HepG2 (cell line): Measurements from ENCODE around the gene MYO1C. TPM values are rescaled to one million over a fixed set of nuclear protein-coding genes. Genes with fewer than 3 reads are reported as not detected.
A peak's percentile ranks its signal among the peaks of the same experiment; 100 is the strongest.

Experiments
- ARID4A ChIP-seq: sonication (generic); formaldehyde crosslinking; IDR thresholded peaks from 2 replicates; pipeline ENCODE4 v1.5.0; 2020; ENCODE audit warnings: mild to moderate bottlenecking, missing genetic modification reagents, borderline replicate concordance
- ATF6 ChIP-seq: sonication (generic); formaldehyde crosslinking; conservative IDR thresholded peaks from 2 replicates; pipeline ENCODE4 v1.4.0; 2020; ENCODE audit warnings: missing genetic modification reagents
- CBX1 ChIP-seq: IDR thresholded peaks from one replicate; pipeline ENCODE4 v1.6.1; 2016; ENCODE audit warnings: antibody characterized with exemption, low read depth
- DNMT1 ChIP-seq: sonication (generic); formaldehyde crosslinking; IDR thresholded peaks from 2 replicates; pipeline ENCODE4 v1.5.1; 2020; ENCODE audit warnings: mild to moderate bottlenecking, missing genetic modification reagents
- EP300 ChIP-seq, 3 experiments: sonication (generic) in 1 of 3; formaldehyde crosslinking in 1 of 3; IDR thresholded peaks; 2 replicates each; pipeline versions ENCODE4 v1.5.1 to v1.6.1; 2011 to 2020; ENCODE audit warnings: low read depth in 2 of 3, low read length in 2 of 3, borderline replicate concordance in 1 of 3, improper control_type of control experiment in 1 of 3, mild to moderate bottlenecking in 1 of 3, missing genetic modification reagents in 1 of 3, moderate library complexity in 1 of 3
- GATA4 ChIP-seq: sonication (generic); IDR thresholded peaks from 2 replicates; pipeline ENCODE4 v1.6.1; 2016; ENCODE audit warnings: antibody characterized with exemption, low read depth, borderline replicate concordance
- HNRNPLL ChIP-seq: fragments of 200-400 bp; formaldehyde crosslinking; IDR thresholded peaks from 2 replicates; pipeline ENCODE4 v1.6.1; 2017; ENCODE audit warnings: mild to moderate bottlenecking, low read depth, low read length; ENCODE audit not compliant: poor library complexity, severe bottlenecking
- HOMEZ ChIP-seq: IDR thresholded peaks from 2 replicates; pipeline ENCODE4 v1.6.1; 2016; ENCODE audit warnings: low read depth
- IRF1 ChIP-seq: sonication (generic); formaldehyde crosslinking; IDR thresholded peaks from 2 replicates; pipeline ENCODE4 v1.4.0; 2020; ENCODE audit warnings: low read depth, mild to moderate bottlenecking, missing genetic modification reagents
- MAX ChIP-seq: IDR thresholded peaks from 2 replicates; pipeline ENCODE4 v1.6.1; 2012; ENCODE audit warnings: inconsistent platforms
- SAP130 ChIP-seq: IDR thresholded peaks from 2 replicates; pipeline ENCODE4 v1.6.1; 2016; ENCODE audit warnings: low read depth
- SP1 ChIP-seq, 2 experiments: fragments of 450-650 bp in 1 of 2; sonication (generic) in 1 of 2; formaldehyde crosslinking in 1 of 2; IDR thresholded peaks; 2 replicates each; pipeline versions ENCODE4 v1.4.0 to v1.6.1; 2016 to 2020; ENCODE audit warnings: missing genetic modification reagents in 1 of 2
- SP2 ChIP-seq: sonication (generic); formaldehyde crosslinking; IDR thresholded peaks from 2 replicates; pipeline ENCODE4 v1.5.1; 2020; ENCODE audit warnings: mild to moderate bottlenecking, missing genetic modification reagents
- SPEN ChIP-seq: sonication (generic); formaldehyde crosslinking; IDR thresholded peaks from 2 replicates; pipeline ENCODE4 v1.5.1; 2020; ENCODE audit warnings: low read depth, mild to moderate bottlenecking, missing genetic modification reagents
- YEATS4 ChIP-seq: sonication (generic); formaldehyde crosslinking; IDR thresholded peaks from 2 replicates; pipeline ENCODE4 v1.4.0; 2020; ENCODE audit warnings: missing genetic modification reagents, borderline replicate concordance
- ZNF510 ChIP-seq: sonication (generic); formaldehyde crosslinking; IDR thresholded peaks from 2 replicates; pipeline ENCODE4 v1.4.0; 2020; ENCODE audit warnings: low read depth, mild to moderate bottlenecking, missing genetic modification reagents
- ZNF777 ChIP-seq: sonication (generic); formaldehyde crosslinking; IDR thresholded peaks from 2 replicates; pipeline ENCODE4 v1.4.0; 2020; ENCODE audit warnings: missing genetic modification reagents
- polyA plus RNA-seq, 8 experiments: library from polyadenylated mRNA; depleted of rRNA in 3 of 8; stranded (reverse) in 7 of 8; unstranded in 1 of 8; fragments of >200 nt; fragmentation: Illumina TruSeq in 4 of 8; extraction: Trizol in 4 of 8; gene quantifications; 2 replicates each; pipeline versions ENCODE4 v1.2.1 to v1.2.3, GENCODE V29; 2011 to 2016; ENCODE audit warnings: low read depth in 4 of 8, missing spikeins in 1 of 8, mixed read lengths in 1 of 8; ENCODE audit not compliant: insufficient read depth in 1 of 8
- total RNA-seq, 5 experiments: library from RNA; depleted of rRNA; stranded (reverse); fragments of >200 nt; fragmentation: Illumina TruSeq; extraction: Trizol; gene quantifications; 2 replicates each; pipeline ENCODE4 v1.2.3, GENCODE V29; 2016; ENCODE audit warnings: low read depth in 1 of 5

The MYO1C gene
- total and polyA plus RNA-seq, 2 of the 13 experiments (the other 11 are each of a cell fraction or from before 2014, with no cell fraction given): 22.7 to 40.8 TPM

GRCh38 chr17:1516388-1517161 lies 24.1 kb upstream of the MYO1C start, which contains the start of gene INPP5K (continued):
- TF ChIP-seq YEATS4 (CRISPR knock-in tag) (peak; percentile 74), SP1 (IDR thresholded peaks at IDR 0.05) (no peak), SP1 (CRISPR knock-in tag; IDR thresholded peaks at IDR 0.05) (peak; percentile 70), DNMT1 (CRISPR knock-in tag) (no peak; the same call in 1 of the 2 replicates), MAX (peak; percentile 88), SPEN (CRISPR knock-in tag) (peak; percentile 92), SP2 (peak; percentile 92), HNRNPLL (peak; percentile 95), ARID4A (peak; percentile 99), HOMEZ (CRISPR knock-in tag) (peak; percentile 42; the same call in 1 of the 2 replicates), EP300 (IDR thresholded peaks at IDR 0.05; ENCODE audit: low read depth in 2 of 2, low read length in 2 of 2) (no peak), EP300 (CRISPR knock-in tag; IDR thresholded peaks at IDR 0.05; ENCODE audit: borderline replicate concordance) (0 out of 2 replicates have a peak, but pooled peaks have one; percentile 3), SAP130 (CRISPR knock-in tag) (peak; percentile 99), IRF1 (CRISPR knock-in tag) (no peak), ZNF510 (CRISPR knock-in tag) (no peak), CBX1 (no peak), ZNF777 (CRISPR knock-in tag) (peak; percentile 39; the same call in 1 of the 2 replicates), ATF6 (no peak), GATA4 (peak; percentile 35; the same call in 1 of the 2 replicates)
